SKM-1 (cell line): Measurements from ENCODE around the gene TMEM52B.
"Not testable (repeated sequence)": the region's sequence is repeated elsewhere in the genome, so short reads cannot be mapped to it uniquely, and the experiment has no call there.

Source experiments
- DNase-seq: peaks from one replicate; lab custom pipeline; 2025; ENCODE audit not compliant: unreplicated experiment; lab: John Stamatoyannopoulos, UW

TMEM52B gene

GRCh38 chr12:10211101-10211939, 32.5 kb downstream of the TMEM52B start:
- no peak for DNase-seq

GRCh38 chr12:10211940-10212738, 33.3 kb downstream of the TMEM52B start:
- DNase-seq: peak; percentile 38

- DNase-seq: no peak
Observed at GRCh38 chr12:10212739-10213131, 33.9 kb downstream of the TMEM52B start, which contains the start of gene GABARAPL1. Gene GABARAPL1, plus strand, starts transcription at chr12:10212877. Its CDS starts 253 bp downstream, at chr12:10213130.

GRCh38 chr12:10213168-10214135, 34.6 kb downstream of the TMEM52B start:
- DNase-seq: peak; percentile 42

GRCh38 chr12:10214136-10214894, 35.5 kb downstream of the TMEM52B start:
- no peak for DNase-seq

GRCh38 chr12:10214895-10215267, 36.0 kb downstream of the TMEM52B start:
- DNase-seq: no peak

- no peak for DNase-seq
Observed at GRCh38 chr12:10215436-10215835, 36.6 kb downstream of the TMEM52B start.

- not testable (repeated sequence) for DNase-seq
Observed at GRCh38 chr12:10215946-10216345, 37.1 kb downstream of the TMEM52B start.

- no peak for DNase-seq
Observed at GRCh38 chr12:10218021-10218420, 39.2 kb downstream of the TMEM52B start.

- DNase-seq: no peak
Observed at GRCh38 chr12:10220398-10221077, 41.7 kb downstream of the TMEM52B start.

- DNase-seq: no peak
Observed at GRCh38 chr12:10221846-10222245, 43.0 kb downstream of the TMEM52B start.

GRCh38 chr12:10223208-10223607, 44.4 kb downstream of the TMEM52B start:
- DNase-seq: no peak

- not testable (repeated sequence) for DNase-seq
Observed at GRCh38 chr12:10225426-10225825, 46.6 kb downstream of the TMEM52B start.

- DNase-seq: no peak
Observed at GRCh38 chr12:10226086-10226485, 47.3 kb downstream of the TMEM52B start.

- no peak for DNase-seq
Observed at GRCh38 chr12:10226731-10227130, 47.9 kb downstream of the TMEM52B start.

- no peak for DNase-seq
Observed at GRCh38 chr12:10227648-10228047, 48.8 kb downstream of the TMEM52B start.

- no peak for DNase-seq
Observed at GRCh38 chr12:10234562-10234961, 55.7 kb downstream of the TMEM52B start.

- no peak for DNase-seq
Observed at GRCh38 chr12:10235761-10236631, 57.2 kb downstream of the TMEM52B start.

GRCh38 chr12:10236720-10237119, 57.9 kb downstream of the TMEM52B start:
- DNase-seq: no peak
